ENCODE measurements around the gene CTNNA2.
"Not testable (repeated sequence)": the region's sequence is repeated elsewhere in the genome, so short reads cannot be mapped to it uniquely, and the experiment has no call there.

Gene CTNNA2

GRCh38 chr2:80028584-80028983 is 515.7 kb downstream of the CTNNA2 start:
- DNase-seq (ENCODE audit: low spot score): no peak

- DNase-seq (ENCODE audit: low spot score): no peak
These were observed 517.3 kb downstream of the CTNNA2 start for GRCh38 chr2:80030135-80030534.

DNA sequence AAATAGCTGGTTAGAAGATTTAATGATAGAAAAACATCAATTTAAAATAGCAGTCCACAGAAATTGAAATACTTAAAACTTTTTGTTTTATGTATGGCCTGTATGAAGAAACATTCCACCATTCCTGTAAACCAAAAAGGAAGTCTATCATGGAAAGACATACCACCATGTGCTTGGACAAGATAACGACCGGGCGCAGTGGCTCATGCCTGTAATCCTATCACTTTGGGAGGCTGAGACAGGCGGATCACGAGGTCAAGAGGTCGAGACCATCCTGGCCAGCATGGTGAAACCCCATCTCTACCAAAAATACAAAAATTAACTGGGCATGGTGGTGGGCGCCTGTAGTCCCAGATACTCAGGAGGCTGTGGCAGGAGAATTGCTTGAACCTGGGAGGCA is 519.8 kb downstream of the CTNNA2 start:
- not testable (repeated sequence) for DNase-seq (ENCODE audit: low spot score)

GRCh38 chr2:80035749-80036285 is 523.0 kb downstream of the CTNNA2 start:
- no peak for DNase-seq (ENCODE audit: low spot score)

DNA sequence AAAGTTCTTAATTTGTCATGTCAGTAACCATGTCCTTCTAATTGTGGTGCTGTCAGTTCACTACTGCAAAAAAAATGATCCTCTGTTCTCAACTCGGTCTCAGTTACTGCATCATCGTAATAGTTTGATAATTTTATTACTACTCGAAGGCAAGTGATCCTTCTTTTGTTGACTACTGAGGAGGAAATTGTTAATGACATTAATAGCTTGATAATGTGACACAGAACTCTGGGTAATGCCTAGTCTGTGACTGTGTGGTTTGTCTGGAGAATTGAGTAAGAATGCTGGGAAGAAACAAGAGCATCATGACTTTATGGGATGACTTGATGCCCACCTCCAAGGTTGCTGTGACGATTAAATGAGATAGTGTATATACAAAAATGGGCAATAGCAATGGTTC is 524.5 kb downstream of the CTNNA2 start:
- no peak for DNase-seq (ENCODE audit: low spot score)

- DNase-seq (ENCODE audit: low spot score): no peak
These were observed 527.4 kb downstream of the CTNNA2 start for GRCh38 chr2:80040226-80040625.

GRCh38 chr2:80042635-80043034 is 529.8 kb downstream of the CTNNA2 start:
- peak; percentile 29 for DNase-seq (ENCODE audit: low spot score)

DNA sequence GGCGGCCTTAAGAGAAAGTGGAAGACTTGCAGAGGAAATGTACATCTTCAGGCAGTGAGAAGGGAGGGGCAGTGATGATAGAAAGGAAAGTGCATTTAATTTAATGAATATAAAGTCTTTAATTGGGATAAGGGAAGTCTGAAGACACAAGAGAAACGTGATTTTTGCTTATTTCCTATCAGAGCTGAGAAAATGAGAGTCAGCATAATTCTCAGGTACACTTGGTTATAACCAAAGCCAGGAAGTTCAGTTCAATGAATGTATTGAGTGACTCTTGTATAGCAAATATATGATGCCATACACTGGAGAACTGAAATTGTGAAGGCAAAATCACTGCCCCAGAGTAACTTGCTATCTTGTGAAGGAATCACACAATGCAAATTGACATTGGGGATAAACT is 535.4 kb downstream of the CTNNA2 start:
- DNase-seq (ENCODE audit: low spot score): no peak

DNA sequence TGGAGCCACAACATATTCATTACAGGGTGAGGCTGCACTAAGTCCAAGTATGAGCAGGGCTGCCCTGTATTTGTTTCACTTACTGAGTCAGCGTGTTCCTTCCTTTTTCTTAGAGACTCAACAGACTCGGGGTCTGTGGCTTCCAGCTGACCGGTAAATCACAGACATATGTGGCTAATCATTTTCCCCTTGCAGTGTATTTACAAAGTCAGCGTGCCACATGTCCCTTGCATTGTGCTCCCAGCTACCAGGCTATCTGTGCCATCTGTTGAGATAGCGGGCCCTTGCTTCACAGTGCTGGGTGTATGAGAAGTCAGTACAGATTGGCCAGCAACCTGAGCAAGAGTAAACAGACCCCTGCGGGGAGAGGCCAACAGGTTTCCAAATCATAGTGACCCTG is 537.4 kb downstream of the CTNNA2 start:
- DNase-seq (ENCODE audit: low spot score): no peak

GRCh38 chr2:80053522-80054345 is 540.9 kb downstream of the CTNNA2 start:
- no peak for DNase-seq (ENCODE audit: low spot score)

DNA sequence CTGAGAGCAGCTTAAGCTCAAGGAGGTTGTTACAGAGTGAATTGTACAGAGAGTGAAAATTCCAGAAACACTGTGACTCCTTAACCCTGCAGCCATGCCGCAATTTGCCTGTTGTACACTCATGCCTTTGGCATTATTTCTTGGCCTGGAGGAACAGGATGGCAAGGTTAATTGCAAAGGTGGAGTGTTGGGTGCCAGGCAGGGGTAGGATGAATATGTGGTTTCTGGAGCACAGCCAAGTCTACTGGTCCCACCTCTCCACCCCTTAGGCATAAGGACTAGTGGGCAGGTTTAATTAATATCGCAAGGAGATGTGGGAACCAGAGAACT is 541.5 kb downstream of the CTNNA2 start:
- no peak for DNase-seq (ENCODE audit: low spot score)

GRCh38 chr2:80057956-80058355 is 545.1 kb downstream of the CTNNA2 start:
- no peak for DNase-seq (ENCODE audit: low spot score)

GRCh38 chr2:80058562-80058961 is 545.7 kb downstream of the CTNNA2 start:
- no peak for DNase-seq (ENCODE audit: low spot score)

- no peak for DNase-seq (ENCODE audit: low spot score)
These were observed 546.6 kb downstream of the CTNNA2 start for GRCh38 chr2:80059447-80059846.

DNA sequence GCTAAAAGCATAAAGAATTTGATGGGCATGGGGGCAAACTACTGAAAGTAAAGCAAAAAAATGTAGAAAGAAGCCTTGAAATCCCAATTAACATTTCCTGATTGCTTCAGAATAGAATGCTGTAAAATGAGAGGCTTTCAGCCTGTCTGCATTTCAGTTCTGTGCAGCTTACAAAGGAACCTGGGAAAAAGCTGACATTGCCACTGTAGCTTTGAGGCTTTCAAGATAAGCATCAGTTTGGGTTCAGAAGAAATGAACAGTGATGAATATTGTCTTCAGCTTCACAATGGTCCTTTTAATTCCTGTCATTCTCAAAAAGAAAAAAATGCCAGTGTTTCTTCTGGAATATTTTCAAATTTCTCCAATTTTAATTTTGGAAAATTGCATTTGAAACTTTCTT is 549.0 kb downstream of the CTNNA2 start:
- DNase-seq (ENCODE audit: low spot score): no peak

GRCh38 chr2:80062298-80062697 is 549.4 kb downstream of the CTNNA2 start:
- DNase-seq (ENCODE audit: low spot score): no peak

DNA sequence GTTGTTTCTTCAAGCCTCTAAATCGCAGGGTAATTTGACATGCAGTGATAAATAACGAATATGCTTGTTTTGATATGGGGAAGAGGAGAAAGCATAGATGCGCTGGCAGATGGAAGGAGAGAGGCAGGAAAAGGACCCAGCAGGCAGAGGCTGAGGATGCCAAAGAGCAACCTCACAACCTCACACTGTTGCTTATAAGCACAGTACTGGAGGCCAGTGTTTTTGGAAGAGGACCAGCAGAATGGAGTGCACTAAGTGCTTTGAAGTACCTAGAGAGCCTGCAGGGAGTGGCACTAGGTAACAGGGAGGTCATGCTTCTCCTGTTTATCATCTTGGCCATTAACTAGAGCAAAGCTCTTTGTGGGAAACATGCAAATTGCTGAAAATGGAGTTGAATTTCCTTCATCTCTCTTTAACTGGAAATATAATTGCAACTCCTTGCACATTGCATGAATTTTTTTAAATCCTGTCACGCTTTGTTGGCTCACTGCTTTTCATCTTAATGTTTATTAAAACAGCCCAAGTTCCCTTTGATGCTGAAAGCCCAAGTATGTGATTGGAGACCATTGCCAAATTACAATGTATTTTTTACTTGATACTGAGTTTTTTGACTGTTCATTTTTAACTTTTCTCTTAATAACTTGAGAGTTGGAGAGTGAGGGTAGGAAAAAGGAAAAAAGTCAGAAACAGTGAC is 555.3 kb downstream of the CTNNA2 start:
- peak; percentile 21 for DNase-seq (ENCODE audit: low spot score)

DNA sequence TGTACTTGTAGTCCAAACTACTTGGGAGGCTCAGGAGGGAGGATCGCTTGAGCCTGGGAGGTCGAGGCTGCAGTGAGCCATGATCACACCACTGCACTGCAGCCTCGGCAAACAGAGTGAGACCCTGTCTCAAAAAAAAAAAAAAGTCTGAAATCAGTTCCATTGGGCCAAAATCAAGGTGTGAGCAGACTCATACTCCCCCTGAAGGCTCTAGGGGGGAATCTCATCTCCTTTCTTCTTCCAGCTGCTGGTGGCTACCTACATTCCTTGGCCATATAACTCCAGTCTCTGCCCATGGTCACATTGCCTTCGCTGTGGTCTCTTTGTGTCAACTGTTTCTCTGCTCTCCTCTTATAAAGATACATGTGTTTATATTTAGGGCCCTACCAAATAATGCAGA is 557.7 kb downstream of the CTNNA2 start:
- DNase-seq (ENCODE audit: low spot score): no peak

GRCh38 chr2:80071941-80072340 is 559.1 kb downstream of the CTNNA2 start:
- DNase-seq (ENCODE audit: low spot score): no peak

- peak; percentile 69 for DNase-seq (ENCODE audit: low spot score)
These were observed 560.3 kb downstream of the CTNNA2 start for GRCh38 chr2:80073134-80073561.

GRCh38 chr2:80074321-80075070 is 561.6 kb downstream of the CTNNA2 start:
- DNase-seq (ENCODE audit: low spot score): no peak

- no peak for DNase-seq (ENCODE audit: low spot score)
These were observed 562.9 kb downstream of the CTNNA2 start for GRCh38 chr2:80075719-80076118.

All from AG08396 (cell line).